KG1 (cell line): ENCODE results near the gene VPS37D.
A peak's percentile ranks its signal among the peaks of the same experiment; 100 is the strongest.

Experiments used
- DNase-seq: peaks from one replicate; lab custom pipeline; 2025; lab: John Stamatoyannopoulos, UW

Gene VPS37D

DNA sequence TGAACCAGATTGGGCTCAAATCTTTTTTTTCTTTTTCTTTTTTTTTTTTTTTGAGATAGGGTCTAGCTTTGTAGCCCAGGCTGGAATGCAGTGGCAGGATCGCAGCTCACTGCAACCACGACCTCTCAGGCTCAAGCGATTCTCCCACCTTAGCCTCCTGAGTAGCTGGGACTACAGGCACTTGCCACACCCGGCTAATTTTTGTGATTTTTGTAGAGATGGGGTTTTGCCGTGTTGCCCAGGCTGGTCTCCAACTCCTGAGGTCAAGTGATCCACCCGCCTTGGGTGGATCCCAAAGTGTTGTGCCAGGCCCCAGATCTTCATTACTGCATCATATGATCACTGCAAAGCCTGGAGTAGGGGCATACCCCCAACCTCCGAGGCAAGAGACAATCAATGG, 12.9 kb downstream of the VPS37D start:
- no peak for DNase-seq

DNA sequence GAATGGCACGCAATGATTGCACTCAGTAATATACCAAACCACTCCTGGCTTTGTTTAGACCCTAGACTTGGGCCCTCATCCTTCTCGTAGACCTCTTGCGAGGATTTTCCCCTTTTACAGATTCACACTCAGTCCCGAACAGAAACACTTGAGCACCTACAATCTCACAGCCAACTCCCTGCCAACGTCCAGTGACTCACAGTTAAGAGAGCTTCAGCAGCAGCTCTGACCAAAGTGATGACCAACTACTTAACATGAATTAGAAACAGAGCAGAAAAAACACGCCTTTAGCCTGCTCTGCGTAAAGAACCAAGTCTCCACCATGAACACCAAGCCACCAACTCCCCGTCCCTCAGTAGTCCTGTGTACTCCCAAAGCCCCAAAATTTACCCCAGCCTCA, 13.4 kb downstream of the VPS37D start:
- DNase-seq = no peak

DNA sequence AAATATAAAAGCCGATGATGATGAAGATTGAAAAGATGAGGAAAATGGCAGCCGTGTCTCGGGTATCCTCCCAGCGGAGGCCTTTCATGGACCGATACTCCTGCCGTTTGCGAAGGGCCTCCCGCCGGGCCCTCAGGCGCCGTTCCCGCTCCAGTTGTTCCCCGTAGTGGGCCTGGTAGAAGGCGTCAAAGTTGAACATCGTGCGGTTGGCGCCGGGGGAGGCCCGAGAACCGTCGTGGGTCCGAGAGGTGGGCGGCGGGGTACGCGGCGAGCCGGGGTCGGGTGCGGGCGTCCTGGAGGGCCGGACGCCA, 15.1 kb downstream of the VPS37D start:
- no peak for DNase-seq

DNA sequence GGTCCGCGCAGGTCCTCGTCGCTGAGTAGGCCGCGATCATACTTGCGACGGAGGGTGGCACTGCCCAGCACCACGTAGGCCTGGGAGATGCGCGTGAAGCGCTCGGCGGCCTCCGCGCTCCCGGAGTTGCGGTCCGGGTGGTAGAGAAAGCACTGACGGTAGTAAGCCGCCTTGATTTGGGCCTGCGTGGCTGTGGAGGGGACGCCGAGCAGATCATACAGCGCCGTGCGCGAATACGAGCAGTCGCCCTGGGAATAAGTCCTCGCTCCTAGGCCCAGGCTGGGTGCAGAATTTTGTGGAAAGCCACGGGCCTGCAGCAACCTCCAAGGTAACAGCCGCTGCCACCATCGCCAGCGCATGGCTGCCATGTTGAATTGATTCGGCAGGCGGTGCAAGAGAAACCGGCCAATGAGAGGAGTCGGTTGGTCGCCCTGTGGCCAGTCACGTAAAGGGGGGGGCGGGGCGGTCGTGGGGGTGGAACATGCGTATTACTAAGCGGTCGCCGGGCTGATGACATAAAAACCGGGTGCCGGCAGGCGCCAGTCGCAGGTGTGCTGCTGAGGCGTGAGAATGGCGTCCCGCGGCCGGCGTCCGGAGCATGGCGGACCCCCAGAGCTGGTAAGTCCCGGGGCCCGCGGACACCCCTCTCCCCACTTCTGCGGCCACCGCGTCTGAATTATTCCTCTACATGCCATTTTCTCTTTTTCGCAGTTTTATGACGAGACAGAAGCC, 15.6 kb downstream of the VPS37D start, which contains the start of the genes BUD23 and DNAJC30:
Gene BUD23, plus strand, starts transcription at position 542 of the 732 bp plus-strand sequence. Its CDS starts 29 bp downstream, at position 571.
Gene DNAJC30, minus strand, starts transcription at position 398 of the 732 bp plus-strand sequence. Its CDS starts 30 bp downstream, at position 368.
- DNase-seq = peak; percentile 85

DNA sequence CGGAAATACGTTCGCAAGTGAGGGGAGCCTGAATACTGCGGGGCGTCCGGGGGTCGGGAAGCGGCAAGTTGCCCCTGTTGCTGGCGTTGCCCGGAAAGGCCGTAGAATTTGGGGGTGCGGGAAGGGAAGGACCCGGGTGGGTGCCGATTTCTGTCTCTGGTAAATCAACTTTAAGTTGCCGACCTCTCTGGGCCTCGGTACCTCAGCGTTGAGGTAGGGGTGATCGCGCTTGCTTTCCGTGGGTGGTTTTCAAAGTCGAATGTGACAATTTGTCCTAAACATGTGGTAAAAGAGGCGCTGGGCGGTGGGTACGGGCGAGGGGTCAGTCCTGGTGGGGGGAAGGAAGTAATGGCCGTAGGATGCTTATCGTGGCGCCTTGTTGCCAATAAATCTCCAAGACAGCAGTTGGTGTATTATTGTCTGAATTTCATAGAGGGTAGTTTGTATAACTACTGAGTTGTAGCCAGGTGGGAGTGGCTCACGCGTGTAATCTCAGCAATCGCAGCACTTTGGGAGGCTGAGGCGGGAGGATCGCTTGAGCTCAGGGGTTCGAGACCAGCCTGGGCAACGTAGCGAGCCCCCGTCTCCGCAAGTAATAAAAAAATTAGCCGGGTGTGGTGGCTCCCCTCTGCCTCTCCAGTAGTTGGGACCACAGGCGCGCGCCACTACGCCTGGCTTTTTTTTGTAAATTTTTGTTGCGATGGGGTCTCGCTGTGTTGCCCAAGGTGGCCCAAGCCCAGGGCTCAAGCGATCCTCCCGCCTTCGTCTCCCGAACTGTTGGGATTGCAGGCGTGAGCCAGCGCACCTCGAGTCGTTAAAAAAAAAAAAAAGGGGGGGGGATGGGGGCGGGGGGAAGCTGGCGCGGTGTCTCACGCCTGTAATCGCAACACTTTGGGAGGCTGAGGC, 16.4 kb downstream of the VPS37D start:
- DNase-seq = no peak

DNA sequence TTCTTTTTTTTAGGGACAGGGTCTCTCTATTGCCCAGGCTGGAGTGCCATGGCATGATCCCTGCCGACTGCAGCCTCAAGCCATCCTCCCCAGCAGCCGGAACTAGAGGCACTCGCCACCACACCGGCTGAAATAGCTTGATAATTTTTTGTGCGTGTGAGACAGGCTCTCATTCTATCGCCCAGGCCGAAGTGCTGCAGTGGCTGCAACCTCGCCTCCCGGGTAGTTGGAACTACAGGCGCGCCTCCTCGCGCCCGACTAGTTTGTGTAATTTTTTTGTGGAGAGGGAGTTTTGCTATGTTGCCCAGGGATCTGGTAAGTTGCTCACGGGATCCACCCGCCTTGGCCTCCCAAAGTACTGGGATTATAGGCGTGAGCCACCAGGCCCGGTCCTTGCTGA, 17.7 kb downstream of the VPS37D start:
- DNase-seq = no peak

DNA sequence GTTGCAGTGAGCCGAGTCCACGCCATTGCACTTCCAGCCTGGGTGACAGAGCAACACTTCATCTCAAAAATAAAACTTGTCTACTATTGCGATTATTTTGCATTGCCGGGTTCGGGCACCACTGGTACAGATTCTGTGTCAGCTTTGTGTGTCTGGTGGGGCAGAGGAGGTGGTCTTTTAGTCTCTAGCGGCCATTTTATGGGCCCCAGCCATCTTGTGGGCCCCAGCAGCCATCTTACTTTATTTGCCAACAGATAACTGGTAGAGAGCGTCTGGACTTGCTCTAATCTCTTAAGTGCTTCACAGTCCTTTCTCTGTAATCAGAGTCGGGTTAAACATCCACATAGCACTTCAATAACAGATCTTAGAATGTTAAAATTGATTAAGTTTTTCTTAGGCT, 20.7 kb downstream of the VPS37D start:
- no peak for DNase-seq

DNA sequence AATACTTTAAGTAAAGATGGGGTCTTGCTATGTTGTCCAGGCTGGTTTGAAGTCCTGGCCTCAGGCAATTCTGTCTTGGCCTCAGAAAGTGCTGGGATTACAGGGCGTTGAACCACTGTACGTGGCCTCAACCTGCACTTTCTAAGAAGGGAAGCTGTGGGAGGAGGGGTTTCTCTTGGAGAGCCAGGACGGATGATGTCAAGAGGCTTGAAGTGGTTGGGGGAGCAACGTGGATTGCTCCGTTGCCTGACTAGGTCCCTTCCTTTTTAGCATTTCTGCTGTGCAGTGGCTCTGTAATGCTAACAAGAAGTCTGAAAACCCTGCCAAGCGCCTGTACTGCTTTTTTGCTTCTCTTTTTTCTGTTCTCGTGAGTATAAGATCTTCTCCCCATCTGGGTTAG, 23.0 kb downstream of the VPS37D start:
- no peak for DNase-seq

DNA sequence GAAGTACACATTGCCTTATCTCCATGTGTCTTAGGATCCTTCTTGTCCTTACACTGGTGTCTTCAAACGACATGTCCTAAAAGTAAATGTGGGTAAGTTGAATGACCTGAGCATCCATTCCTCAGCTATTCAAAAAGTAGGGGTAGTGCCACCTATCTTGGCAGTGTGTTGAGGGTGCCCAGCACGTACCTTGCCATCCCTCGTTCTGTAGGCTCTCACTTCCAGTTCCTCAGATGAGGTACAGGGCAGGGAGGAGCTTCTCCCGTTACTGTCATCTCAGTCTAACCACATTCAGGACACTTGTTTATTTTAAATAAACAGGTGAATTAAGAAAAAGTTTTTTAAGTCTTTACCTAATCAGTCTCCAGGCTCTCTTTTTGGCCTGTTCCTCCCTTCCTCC, 28.7 kb downstream of the VPS37D start:
- no peak for DNase-seq

DNA sequence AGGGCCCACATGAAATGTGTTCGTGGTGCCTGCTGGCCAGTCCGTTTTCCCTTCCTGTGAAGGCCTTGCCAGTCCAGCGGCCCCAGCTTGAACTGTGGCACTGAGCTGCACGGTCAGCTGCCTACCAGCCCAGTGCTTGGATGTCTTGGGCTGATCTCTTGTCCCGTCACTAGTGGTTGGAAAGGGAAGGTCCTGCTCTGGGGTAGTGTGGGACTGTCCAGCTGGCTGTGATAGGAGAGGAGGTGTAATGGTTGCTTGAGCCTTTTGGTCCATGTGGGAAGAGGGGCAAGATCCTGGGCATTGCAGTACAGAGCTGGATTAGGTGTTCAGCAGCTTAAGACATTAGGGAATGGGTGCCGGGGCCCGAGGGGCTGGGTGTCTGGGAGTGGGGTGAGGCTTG, 30.8 kb downstream of the VPS37D start:
- no peak for DNase-seq

DNA sequence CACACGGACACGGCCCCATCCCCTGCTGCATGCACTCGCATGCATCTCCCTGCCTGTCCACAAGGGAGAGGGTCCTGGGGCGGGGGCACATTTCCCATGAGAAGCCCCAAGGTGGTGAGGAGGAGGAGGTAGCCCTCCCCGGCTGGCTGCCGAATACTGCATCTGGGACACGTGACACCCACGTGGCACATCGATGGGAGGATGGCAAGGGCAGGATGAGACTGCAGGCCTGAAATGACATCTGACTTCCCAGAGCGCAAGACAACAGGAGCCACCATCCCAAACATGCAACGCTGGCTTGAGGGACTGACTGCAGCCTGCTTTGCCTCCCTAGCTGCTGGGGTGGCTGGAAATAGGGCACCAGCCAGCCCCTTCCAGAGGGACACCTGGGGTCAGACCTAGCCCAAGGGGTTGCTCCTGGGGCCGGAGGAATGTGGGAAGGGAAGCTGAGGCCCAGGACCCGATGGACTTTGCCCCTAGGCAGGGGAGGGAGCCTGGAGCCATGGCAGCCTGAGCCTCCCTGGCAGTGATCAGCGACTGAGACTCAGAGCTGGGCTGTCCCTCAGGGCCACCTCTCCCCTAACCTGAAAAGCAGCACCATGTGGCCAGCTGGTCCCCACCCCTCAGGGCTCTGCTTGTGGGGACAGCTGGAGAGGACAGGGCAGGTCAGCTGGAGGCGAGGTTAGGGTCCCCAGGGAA, 31.9 kb downstream of the VPS37D start:
- DNase-seq = no peak

DNA sequence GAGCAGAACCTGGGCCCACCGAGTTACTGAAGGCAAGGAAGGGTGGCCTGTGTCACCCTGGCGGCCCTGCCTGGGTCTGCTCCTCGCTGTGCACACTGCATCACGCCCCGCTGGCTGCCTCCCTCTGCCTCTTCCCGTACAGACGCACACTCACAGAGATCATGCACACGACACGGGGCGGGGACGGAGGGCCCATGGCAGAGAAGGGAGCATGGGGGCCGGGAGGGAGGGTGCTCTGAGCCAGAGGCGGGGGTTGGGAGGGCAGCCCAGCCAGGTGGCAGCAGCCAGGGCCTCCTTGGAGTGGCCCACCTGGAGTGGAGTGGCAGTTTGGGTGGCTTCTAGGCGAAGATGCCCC, 32.4 kb downstream of the VPS37D start:
- DNase-seq = no peak

DNA sequence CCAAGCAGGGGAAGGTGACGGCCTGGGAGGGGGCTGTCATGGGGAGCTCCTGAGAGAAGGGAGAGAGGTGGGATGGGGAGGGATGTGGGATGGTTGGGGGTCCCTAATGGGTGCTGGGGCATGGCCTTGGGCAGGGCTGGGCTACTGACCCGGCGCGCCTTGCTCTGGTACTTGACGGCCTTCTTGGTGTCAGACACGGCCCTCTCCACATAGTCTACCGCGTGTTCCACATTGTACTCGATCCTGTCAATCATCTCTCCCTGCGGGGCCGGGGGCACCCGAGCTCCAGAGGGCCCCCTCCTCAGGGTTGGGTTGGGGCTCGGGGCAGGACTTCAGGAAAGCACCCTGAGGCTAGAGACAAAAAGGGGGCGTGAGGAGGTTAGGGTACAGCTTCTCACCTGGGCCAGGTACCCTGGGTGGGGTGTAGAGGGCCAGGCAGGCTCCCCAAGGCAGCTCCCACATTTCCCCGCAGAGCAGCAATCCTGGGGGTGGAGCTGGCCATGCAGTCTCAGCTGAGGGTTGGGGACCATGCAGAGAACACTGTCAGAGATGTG, 33.0 kb downstream of the VPS37D start:
- DNase-seq = no peak

DNA sequence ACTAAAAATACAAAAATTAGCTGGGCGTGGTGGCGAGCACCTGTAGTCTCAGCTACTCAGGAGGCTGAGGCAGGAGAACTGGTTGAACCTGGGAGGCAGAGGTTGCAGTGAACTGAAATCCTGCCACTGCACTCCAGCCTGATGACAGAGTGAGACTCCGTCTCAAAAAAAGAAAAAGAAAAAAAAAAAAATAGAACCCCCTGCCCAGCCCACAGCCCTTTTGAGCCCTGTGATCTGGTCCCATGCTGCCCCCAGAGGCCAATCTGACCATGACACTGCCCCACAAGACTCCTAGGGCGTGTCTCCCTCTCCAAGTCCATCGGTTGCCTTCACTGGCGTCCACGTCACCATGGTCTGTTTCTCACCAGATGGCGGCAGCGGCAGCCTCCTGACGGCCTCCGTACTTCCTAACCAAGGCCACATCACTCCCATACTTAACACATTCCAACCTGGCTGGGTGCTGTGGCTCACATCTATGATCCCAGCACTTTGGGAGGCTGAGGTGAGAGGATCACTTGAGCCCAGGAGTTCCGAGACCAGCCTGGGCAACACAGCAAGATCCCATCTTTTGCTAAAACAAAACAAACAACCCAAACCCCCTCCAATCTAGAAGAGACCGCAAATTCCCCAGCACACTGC, 33.8 kb downstream of the VPS37D start:
- no peak for DNase-seq

DNA sequence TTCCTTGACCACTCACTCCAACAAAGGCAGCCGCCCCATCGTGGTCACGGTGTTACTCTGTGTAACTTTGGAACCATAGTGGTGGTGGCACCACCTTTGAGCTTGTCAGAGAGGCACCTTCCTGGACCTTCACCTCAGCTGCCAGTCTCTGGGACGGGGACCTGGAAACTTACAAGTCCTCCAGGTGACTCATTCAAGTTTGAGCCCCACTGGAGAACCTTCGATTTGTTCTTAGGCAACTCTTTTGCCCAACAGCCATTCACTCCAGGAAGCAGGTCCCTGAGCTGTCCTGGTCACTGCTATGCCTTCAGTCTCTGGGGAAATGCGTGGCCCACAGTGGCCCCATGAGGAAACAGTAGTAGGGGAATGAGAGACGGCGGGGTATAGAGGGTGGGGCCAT, 34.6 kb downstream of the VPS37D start:
- DNase-seq = no peak

DNA sequence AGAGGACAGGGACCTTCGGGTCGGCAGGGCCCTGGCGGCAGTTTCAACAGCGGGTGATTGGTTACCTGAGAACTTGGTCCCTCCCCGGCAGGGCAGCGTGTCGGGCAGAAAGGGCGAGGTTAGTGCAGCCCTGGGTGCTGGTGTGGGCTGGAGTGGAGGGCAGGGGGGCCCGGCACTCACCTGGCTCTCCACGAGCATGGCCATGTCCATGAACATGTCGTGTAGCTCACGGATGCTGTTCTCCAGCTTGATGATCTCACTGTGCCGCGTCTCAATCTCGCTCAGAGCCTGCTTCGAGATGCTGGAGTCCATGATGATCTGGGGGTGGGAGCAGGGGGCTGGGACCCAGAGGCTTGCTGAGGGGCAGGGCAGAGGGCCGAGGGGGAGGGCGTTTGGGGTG, 35.0 kb downstream of the VPS37D start:
- DNase-seq = no peak

DNA sequence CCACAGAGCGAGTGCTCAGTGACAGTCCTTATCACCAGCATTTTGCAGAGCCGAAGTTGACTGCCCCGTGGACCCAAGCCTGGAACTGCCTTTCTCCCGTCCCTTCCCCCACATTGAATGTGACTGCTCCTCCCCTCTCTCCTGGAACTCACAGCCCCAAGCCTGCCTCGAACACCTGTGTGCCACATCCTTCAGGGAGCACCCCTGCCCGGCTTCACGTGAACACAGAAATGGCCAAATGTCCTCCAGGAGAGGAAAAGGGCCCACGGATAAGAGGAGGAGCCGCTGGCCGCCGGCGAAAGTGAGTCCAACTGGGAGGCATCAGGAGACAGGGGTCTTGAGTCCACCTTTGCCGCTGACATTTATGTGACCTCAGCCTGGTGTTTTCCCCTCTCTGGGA, 35.6 kb downstream of the VPS37D start:
- DNase-seq = no peak

DNA sequence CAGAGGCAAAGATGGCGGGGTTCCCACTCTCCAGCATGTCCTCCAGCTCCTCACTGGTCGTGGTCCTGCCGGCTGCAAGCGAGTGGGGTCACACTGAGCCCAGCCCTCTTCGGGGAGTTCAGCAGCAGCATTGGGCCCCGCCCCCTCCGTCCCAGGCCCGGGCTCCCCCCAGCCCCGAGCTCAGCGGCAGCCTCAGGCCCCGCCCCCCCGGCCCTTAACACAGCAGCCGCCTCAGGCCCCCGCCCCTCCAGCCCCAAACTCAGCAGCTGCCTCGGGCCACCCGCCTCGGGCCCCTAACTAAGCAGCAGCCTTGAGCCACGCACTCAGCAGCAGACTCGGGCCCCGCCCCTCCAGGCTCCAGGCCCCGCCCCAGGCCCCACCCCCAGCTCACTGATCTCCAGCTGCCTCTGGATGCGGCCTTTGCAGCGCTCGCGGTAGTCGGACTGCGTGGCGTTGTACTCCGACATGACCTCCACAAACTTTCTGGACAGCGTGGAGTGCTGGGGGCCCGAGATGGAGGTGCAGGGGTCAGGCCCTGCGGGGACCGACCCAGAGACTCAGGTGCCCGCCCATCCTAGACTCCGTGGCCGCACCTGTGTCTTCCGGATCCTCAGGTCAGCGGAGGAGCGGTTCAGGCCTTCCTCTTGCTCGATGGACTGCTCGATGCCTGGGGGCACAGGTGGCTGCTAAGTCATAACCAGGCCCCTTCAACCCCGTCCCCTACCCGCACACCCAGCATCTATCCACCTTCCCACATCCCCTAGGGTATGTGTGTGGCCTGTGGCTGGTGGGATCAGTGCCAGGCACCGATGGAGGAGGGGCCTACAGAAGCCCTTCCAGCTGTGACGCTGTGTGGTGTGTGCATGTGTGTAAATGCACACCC, 36.4 kb downstream of the VPS37D start:
- no peak for DNase-seq

DNA sequence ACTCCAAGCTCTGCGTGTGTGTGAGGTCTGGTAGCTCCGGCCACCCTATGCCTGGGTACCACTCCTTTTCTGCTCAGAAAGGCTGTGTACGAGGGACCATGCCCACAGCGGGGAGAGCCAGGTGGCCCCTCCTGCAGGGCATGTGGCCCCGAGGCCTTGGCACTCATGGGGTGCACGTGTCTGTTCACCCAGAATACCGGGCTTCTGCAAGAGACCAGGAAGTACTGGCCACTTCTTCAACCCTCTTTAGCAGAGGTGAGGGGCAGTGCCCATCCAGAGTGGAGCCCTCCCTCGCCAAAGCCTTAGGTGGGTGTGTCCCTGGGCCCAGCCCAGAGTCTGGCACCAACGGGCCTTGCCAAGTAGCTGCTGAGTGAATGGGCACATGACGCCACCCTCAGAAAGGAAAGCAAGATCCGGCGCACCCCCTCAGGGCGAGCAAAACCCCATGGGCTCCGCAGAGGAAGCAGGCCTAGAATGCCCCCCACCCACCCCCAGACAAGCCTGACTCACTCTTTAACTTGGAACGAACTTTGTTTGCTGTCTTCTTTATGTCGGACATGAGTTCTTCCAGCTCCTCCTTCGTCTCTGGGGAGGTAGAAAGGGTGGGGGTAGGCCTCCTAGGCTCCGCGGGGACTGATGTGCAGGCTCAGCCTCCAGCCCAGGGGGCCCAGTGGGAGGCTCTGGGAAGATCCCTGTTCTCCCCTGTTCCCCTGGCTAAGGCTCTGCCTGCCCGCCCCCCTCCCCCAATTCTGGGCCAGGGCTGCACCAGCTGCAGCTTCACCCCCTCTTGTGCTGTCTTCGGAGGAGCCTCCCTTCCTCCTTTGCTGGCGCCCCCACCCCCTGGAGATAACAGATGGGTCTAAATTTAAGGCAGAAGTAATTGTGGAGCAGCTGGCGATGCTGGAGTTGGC, 37.3 kb downstream of the VPS37D start:
- DNase-seq = no peak

DNA sequence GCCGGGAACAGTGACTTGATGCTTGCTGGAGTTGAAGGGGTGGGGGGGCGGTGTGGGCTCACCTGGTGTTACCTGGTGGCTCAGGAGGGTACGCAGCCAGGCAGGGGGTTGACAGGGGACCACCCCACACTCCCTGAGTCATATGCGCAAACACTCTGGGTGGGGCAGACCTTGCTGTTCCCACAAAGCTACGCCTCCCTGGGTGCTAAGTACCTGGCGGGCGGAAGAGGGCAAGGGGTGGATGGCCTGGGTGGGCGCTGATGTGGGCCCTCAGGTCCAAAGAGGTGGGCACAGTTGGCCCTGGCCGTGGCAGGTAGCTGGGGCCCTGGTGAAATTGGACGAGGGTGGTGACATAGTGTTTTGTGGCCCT, 37.9 kb downstream of the VPS37D start:
- DNase-seq = no peak
